K562 (cell line): ENCODE results near the gene ACTBL2. TPM values are rescaled to one million over a fixed set of nuclear protein-coding genes. Genes with fewer than 3 reads are reported as not detected.
A peak's percentile ranks its signal among the peaks of the same experiment; 100 is the strongest.

Experiments
- ATF1 ChIP-seq, 2 experiments: fragments of 450-650 bp in 1 of 2; IDR thresholded peaks; 2 replicates each; pipeline ENCODE4 v1.6.1; 2016; ENCODE audit warnings: missing compliant biosample characterization in 1 of 2, missing genetic modification characterization in 1 of 2
- C11orf30 ChIP-seq: fragments of 450-650 bp; IDR thresholded peaks from 2 replicates; pipeline ENCODE4 v1.6.1; 2016; ENCODE audit warnings: low read depth, mild to moderate bottlenecking
- CCAR2 ChIP-seq: fragments of 200-400 bp; formaldehyde crosslinking; IDR thresholded peaks from 2 replicates; pipeline ENCODE4 v1.6.1; 2017; ENCODE audit warnings: mild to moderate bottlenecking, low read depth, low read length
- FOSL1 ChIP-seq: fragments of 200-800 bp; sonication (Bioruptor generic); conservative IDR thresholded peaks from 2 replicates; pipeline ENCODE4 v1.6.1; 2016; ENCODE audit warnings: missing genetic modification characterization, missing compliant biosample characterization
- GATAD2A ChIP-seq: fragments of 450-650 bp; IDR thresholded peaks from 2 replicates; pipeline ENCODE4 v1.6.1; 2017
- JUNB ChIP-seq: fragments of 450-650 bp; formaldehyde crosslinking; conservative IDR thresholded peaks from 2 replicates; pipeline ENCODE4 v1.4.0; 2020; ENCODE audit warnings: mild to moderate bottlenecking
- KDM1A ChIP-seq, 2 experiments: fragments of 450-650 bp; IDR thresholded peaks; 2 replicates each; pipeline ENCODE4 v1.6.1; 2016; ENCODE audit warnings: mild to moderate bottlenecking in 2 of 2
- MAZ ChIP-seq, 2 experiments: fragments of 450-650 bp in 1 of 2; sonication (generic) in 1 of 2; formaldehyde crosslinking; IDR thresholded peaks in 1 of 2; conservative IDR thresholded peaks in 1 of 2; 2 replicates each; pipeline versions ENCODE4 v1.4.0 to v1.5.0; 2020; ENCODE audit warnings: mild to moderate bottlenecking in 1 of 2, missing genetic modification reagents in 1 of 2
- MTF1 ChIP-seq: fragments of 250-450 bp; sonication (Bioruptor Pico); IDR thresholded peaks from 2 replicates; pipeline ENCODE4 v1.9.0; 2021; ENCODE audit warnings: moderate library complexity, mild to moderate bottlenecking, inconsistent platforms, borderline replicate concordance
- MYNN ChIP-seq, 2 experiments: sonication (generic); formaldehyde crosslinking in 1 of 2; IDR thresholded peaks; 2 replicates each; pipeline versions ENCODE4 v1.5.0 to v1.6.1; 2016 to 2020; ENCODE audit warnings: antibody characterized with exemption in 1 of 2, missing genetic modification reagents in 1 of 2
- NR2C1 ChIP-seq, 2 experiments: fragments of 450-650 bp; IDR thresholded peaks; 2 replicates each; pipeline ENCODE4 v1.6.1; 2017; ENCODE audit warnings: mild to moderate bottlenecking in 2 of 2, antibody characterized with exemption in 1 of 2, inconsistent platforms in 1 of 2, missing compliant biosample characterization in 1 of 2, missing genetic modification characterization in 1 of 2
- OTX1 ChIP-seq: fragments of 450-650 bp; formaldehyde crosslinking; IDR thresholded peaks from 2 replicates; pipeline ENCODE4 v1.4.0; 2022; ENCODE audit warnings: mild to moderate bottlenecking
- TCFL5 ChIP-seq: fragments of 250-450 bp; sonication (Bioruptor Pico); conservative IDR thresholded peaks from 2 replicates; pipeline ENCODE4 v1.6.1; 2021; ENCODE audit warnings: mild to moderate bottlenecking, moderate library complexity, matching md5 sums
- TSC22D4 ChIP-seq: fragments of 450-650 bp; IDR thresholded peaks from 2 replicates; pipeline ENCODE4 v1.6.1; 2016; ENCODE audit warnings: missing genetic modification characterization, missing biosample characterization, control low read depth
- ZFP30 ChIP-seq: fragments of 250-450 bp; sonication (Bioruptor Pico); IDR thresholded peaks from 2 replicates; pipeline ENCODE4 v1.8.0; 2022; ENCODE audit warnings: moderate library complexity, mild to moderate bottlenecking, inconsistent platforms, borderline replicate concordance
- ZNF175 ChIP-seq: fragments of 200-800 bp; sonication (Bioruptor generic); IDR thresholded peaks from 2 replicates; pipeline ENCODE4 v1.6.1; 2016; ENCODE audit warnings: low read depth, mild to moderate bottlenecking, missing genetic modification characterization, missing compliant biosample characterization
- ZNF316 ChIP-seq: fragments of 450-650 bp; IDR thresholded peaks from 2 replicates; pipeline ENCODE4 v1.6.1; 2016
- ZNF354B ChIP-seq: fragments of 250-450 bp; sonication (Bioruptor Pico); IDR thresholded peaks from 2 replicates; pipeline ENCODE4 v1.4.0; 2020
- ZNF408 ChIP-seq: fragments of 250-450 bp; sonication (Bioruptor Pico); IDR thresholded peaks from 2 replicates; pipeline ENCODE4 v1.4.0; 2020; ENCODE audit warnings: low read depth, mild to moderate bottlenecking, moderate library complexity
- ZNF766 ChIP-seq: fragments of 200-800 bp; sonication (Bioruptor generic); conservative IDR thresholded peaks from 2 replicates; pipeline ENCODE4 v1.6.1; 2016; ENCODE audit warnings: missing genetic modification characterization, missing compliant biosample characterization
- polyA plus RNA-seq, 8 experiments: library from polyadenylated mRNA; depleted of rRNA in 4 of 8; stranded (reverse) in 5 of 8; unstranded in 3 of 8; fragments of >200 nt; fragmentation: Nextera tagmentation in 2 of 8; fragmentation: Illumina TruSeq in 1 of 8; extraction: Ambion mirVana in 2 of 8; extraction: Trizol in 1 of 8; gene quantifications; 2 replicates each; pipeline versions ENCODE4 v1.2.1 to v1.2.3, GENCODE V29; 2011 to 2014; ENCODE audit warnings: inconsistent platforms in 1 of 8, missing spikeins in 1 of 8
- total RNA-seq, 7 experiments: library from RNA; depleted of rRNA in 6 of 7; stranded (reverse); fragments of >200 nt in 6 of 7; fragmentation: Illumina TruSeq in 2 of 7; extraction: Trizol in 2 of 7; gene quantifications; 2 replicates each; pipeline versions ENCODE4 v1.2.1 to v1.2.3, GENCODE V29; 2011 to 2021; ENCODE audit warnings: low replicate concordance in 1 of 7
- TF ChIP-seq, protein P1 (sequence below): sonication (generic); formaldehyde crosslinking; IDR thresholded peaks from 2 replicates; pipeline ENCODE4 v1.8.1; 2023; ENCODE audit warnings: mild to moderate bottlenecking, missing genetic modification reagents
- TF ChIP-seq, protein P2 (sequence below), 2 experiments: IDR thresholded peaks in 1 of 2; conservative IDR thresholded peaks in 1 of 2; 2 replicates each; pipeline ENCODE4 v1.6.1; 2016; ENCODE audit warnings: low read depth in 2 of 2, mild to moderate bottlenecking in 1 of 2, missing compliant biosample characterization in 1 of 2, missing genetic modification characterization in 1 of 2, moderate library complexity in 1 of 2
- TF ChIP-seq, protein P3 (sequence below): fragments of 450-650 bp; IDR thresholded peaks from 2 replicates; pipeline ENCODE4 v1.6.1; 2016

ACTBL2 gene
- total and polyA plus RNA-seq, 9 of the 15 experiments (the other 6 are each of a cell fraction or from before 2014, with no cell fraction given) = not detected

DNA sequence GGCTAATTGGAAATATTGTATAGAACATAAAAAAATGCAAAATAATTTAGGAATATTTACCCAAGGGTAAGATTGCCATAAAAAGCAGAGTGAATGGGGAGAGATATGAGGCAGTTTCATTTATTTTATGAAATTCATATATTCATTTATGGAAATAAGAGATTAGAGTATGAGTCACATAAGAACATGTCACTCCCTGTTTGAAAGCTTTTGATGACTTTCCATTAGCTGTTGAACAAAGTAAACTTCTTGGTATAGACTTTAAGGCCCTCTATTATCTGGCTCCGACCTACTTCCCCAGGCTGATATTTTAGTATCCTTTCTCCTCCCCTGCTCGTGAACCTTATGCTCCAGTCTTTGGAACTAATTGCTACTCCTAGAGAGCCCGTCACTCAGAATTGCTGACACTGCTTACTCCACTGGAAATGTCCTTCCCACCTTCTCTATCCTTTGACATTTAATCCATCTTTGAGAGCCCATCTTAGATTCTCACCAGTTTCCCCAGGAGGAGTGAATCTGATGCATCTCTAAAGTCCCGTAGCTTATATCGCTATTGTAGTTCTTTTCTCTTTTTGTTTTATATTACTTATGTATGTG, 8.9 kb upstream of the ACTBL2 start (continued):
- TF ChIP-seq, protein P1, sequence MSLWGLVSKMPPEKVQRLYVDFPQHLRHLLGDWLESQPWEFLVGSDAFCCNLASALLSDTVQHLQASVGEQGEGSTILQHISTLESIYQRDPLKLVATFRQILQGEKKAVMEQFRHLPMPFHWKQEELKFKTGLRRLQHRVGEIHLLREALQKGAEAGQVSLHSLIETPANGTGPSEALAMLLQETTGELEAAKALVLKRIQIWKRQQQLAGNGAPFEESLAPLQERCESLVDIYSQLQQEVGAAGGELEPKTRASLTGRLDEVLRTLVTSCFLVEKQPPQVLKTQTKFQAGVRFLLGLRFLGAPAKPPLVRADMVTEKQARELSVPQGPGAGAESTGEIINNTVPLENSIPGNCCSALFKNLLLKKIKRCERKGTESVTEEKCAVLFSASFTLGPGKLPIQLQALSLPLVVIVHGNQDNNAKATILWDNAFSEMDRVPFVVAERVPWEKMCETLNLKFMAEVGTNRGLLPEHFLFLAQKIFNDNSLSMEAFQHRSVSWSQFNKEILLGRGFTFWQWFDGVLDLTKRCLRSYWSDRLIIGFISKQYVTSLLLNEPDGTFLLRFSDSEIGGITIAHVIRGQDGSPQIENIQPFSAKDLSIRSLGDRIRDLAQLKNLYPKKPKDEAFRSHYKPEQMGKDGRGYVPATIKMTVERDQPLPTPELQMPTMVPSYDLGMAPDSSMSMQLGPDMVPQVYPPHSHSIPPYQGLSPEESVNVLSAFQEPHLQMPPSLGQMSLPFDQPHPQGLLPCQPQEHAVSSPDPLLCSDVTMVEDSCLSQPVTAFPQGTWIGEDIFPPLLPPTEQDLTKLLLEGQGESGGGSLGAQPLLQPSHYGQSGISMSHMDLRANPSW (CRISPR knock-in tag) = no peak
- no peak for TF ChIP-seq ATF1 (CRISPR knock-in tag; IDR thresholded peaks at IDR 0.05)
- TF ChIP-seq ATF1 (tag; IDR thresholded peaks at IDR 0.05) = no peak
- TF ChIP-seq ZFP30 (CRISPR knock-in tag) = no peak
- TF ChIP-seq C11orf30 = peak; percentile 68; the same call in 1 of the 2 replicates
- TF ChIP-seq ZNF316 = peak; percentile 76
- TF ChIP-seq TCFL5 (CRISPR knock-in tag) = no peak
- no peak for TF ChIP-seq ZNF408
- no peak for TF ChIP-seq MAZ (CRISPR knock-in tag; conservative IDR thresholded peaks at IDR 0.05 in 1 of 2, IDR thresholded peaks at IDR 0.05 in 1 of 2)
- no peak for TF ChIP-seq NR2C1 (IDR thresholded peaks at IDR 0.05)
- TF ChIP-seq NR2C1 (tag; IDR thresholded peaks at IDR 0.05) = no peak
- TF ChIP-seq MTF1 (CRISPR knock-in tag) = no peak
- TF ChIP-seq, protein P2, sequence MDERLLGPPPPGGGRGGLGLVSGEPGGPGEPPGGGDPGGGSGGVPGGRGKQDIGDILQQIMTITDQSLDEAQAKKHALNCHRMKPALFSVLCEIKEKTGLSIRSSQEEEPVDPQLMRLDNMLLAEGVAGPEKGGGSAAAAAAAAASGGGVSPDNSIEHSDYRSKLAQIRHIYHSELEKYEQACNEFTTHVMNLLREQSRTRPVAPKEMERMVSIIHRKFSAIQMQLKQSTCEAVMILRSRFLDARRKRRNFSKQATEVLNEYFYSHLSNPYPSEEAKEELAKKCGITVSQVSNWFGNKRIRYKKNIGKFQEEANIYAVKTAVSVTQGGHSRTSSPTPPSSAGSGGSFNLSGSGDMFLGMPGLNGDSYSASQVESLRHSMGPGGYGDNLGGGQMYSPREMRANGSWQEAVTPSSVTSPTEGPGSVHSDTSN (CRISPR knock-in tag; IDR thresholded peaks at IDR 0.05; ENCODE audit: low read depth) = no peak
- TF ChIP-seq, protein P2 (tag; conservative IDR thresholded peaks at IDR 0.05; ENCODE audit: low read depth) = no peak
- TF ChIP-seq MYNN (IDR thresholded peaks at IDR 0.05) = no peak
- TF ChIP-seq MYNN (CRISPR knock-in tag; IDR thresholded peaks at IDR 0.05) = no peak
- TF ChIP-seq TSC22D4 = no peak
- TF ChIP-seq OTX1 (CRISPR knock-in tag) = no peak
- TF ChIP-seq KDM1A (IDR thresholded peaks at IDR 0.05) = no peak
- no peak for TF ChIP-seq JUNB (CRISPR knock-in tag)
- no peak for TF ChIP-seq ZNF354B
- peak; percentile 64 for TF ChIP-seq FOSL1 (tag)
- no peak for TF ChIP-seq ZNF175
- no peak for TF ChIP-seq CCAR2
- TF ChIP-seq, protein P3, sequence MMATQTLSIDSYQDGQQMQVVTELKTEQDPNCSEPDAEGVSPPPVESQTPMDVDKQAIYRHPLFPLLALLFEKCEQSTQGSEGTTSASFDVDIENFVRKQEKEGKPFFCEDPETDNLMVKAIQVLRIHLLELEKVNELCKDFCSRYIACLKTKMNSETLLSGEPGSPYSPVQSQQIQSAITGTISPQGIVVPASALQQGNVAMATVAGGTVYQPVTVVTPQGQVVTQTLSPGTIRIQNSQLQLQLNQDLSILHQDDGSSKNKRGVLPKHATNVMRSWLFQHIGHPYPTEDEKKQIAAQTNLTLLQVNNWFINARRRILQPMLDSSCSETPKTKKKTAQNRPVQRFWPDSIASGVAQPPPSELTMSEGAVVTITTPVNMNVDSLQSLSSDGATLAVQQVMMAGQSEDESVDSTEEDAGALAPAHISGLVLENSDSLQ = peak; percentile 68
- TF ChIP-seq ZNF766 (CRISPR knock-in tag) = no peak
- TF ChIP-seq GATAD2A = no peak
